LNCAP (cell line): ENCODE data around the gene YIPF1.
A peak's percentile ranks its signal among the peaks of the same experiment; 100 is the strongest.

Source experiments
- CTCF ChIP-seq: fragments of 450-650 bp; IDR thresholded peaks from 2 replicates; pipeline ENCODE4 v1.5.1; 2017; ENCODE audit warnings: mild to moderate bottlenecking

Gene YIPF1

GRCh38 chr1:53826367-53826766, 63.2 kb downstream of the YIPF1 start:
- no peak for TF ChIP-seq CTCF

GRCh38 chr1:53825306-53825705, 64.3 kb downstream of the YIPF1 start:
- TF ChIP-seq CTCF: no peak

- no peak for TF ChIP-seq CTCF
These were observed 66.7 kb downstream of the YIPF1 start for GRCh38 chr1:53822931-53823330.

- no peak for TF ChIP-seq CTCF
These were observed 68.2 kb downstream of the YIPF1 start for GRCh38 chr1:53821380-53821779.

- TF ChIP-seq CTCF: no peak
These were observed 70.2 kb downstream of the YIPF1 start for GRCh38 chr1:53819387-53819786.

- TF ChIP-seq CTCF: peak; percentile 27; the same call in 1 of the 2 replicates
These were observed 78.2 kb downstream of the YIPF1 start for GRCh38 chr1:53811414-53811851.

- TF ChIP-seq CTCF: no peak
These were observed 79.1 kb downstream of the YIPF1 start for GRCh38 chr1:53810497-53810896.

GRCh38 chr1:53810007-53810406, 79.6 kb downstream of the YIPF1 start:
- TF ChIP-seq CTCF: no peak
